HFFc6 (cell line): Measurements from ENCODE around the gene KCNC3. TPM values are rescaled to one million over a fixed set of nuclear protein-coding genes. Genes with fewer than 3 reads are reported as not detected.

ENCODE experiments used
- DNase-seq: peaks from one replicate; pipeline ENCODE4 v3.0.0-alpha.2; 2018
- H3K27ac Mint-ChIP-seq: 2 replicates; pipeline ENCODE4 v1.8.0; 2020; ENCODE audit warnings: mild to moderate bottlenecking, mixed read lengths
- H3K27me3 Mint-ChIP-seq: 2 replicates; pipeline ENCODE4 v1.8.0; 2021; ENCODE audit warnings: mild to moderate bottlenecking, moderate library complexity, mixed read lengths; ENCODE audit not compliant: insufficient read depth
- H3K36me3 Mint-ChIP-seq: 2 replicates; pipeline ENCODE4 v1.8.0; 2021; ENCODE audit warnings: low read depth, mixed read lengths
- H3K4me1 Mint-ChIP-seq: 2 replicates; pipeline ENCODE4 v1.8.0; 2020; ENCODE audit warnings: low read depth, mixed read lengths
- H3K4me3 Mint-ChIP-seq: 2 replicates; pipeline ENCODE4 v1.8.0; 2020; ENCODE audit warnings: mild to moderate bottlenecking, moderate library complexity, mixed read lengths
- H3K9me3 Mint-ChIP-seq: 2 replicates; pipeline ENCODE4 v1.8.0; 2020; ENCODE audit warnings: mild to moderate bottlenecking, mixed read lengths
- CTCF ChIP-seq: fragments of 200-600 bp; sonication (generic); IDR thresholded peaks from 2 replicates; pipeline ENCODE4 v1.5.0; 2021; ENCODE audit warnings: antibody characterized with exemption, mild to moderate bottlenecking
- total RNA-seq, 6 experiments: library from RNA; stranded (reverse); fragmentation: NEBNext Ultra II Directional; extraction: Animal tissue kit (Norgen Biotek cat#: 25700); gene quantifications; 2 replicates in 1 of 6; 3 replicates in 5 of 6; pipeline ENCODE4 v1.2.3, GENCODE V29; 2021

Gene KCNC3
- total RNA-seq, 6 experiments from 2014 or later = not detected

GRCh38 chr19:50333737-50334617 lies 4.8 kb upstream of the KCNC3 start:
- no peak for DNase-seq
- TF ChIP-seq CTCF = no peak
- H3K4me1 Mint-ChIP-seq = peaks cover 12% of the 10 kb centered on the region; the same call in 1 of the 2 replicates
- peaks cover 40% of the 10 kb centered on the region for H3K27me3 Mint-ChIP-seq
- H3K9me3 Mint-ChIP-seq = peaks cover 14% of the 10 kb centered on the region
- H3K36me3 Mint-ChIP-seq = peaks cover 8% of the 10 kb centered on the region
- H3K27ac Mint-ChIP-seq = no peak overlapping the region
- H3K4me3 Mint-ChIP-seq = peak overlapping the region; percentile 64

- Mint-ChIP-seq H3K36me3 (peaks cover 8% of the 10 kb centered on the region), H3K27me3 (peaks cover 39% of the 10 kb centered on the region), H3K9me3 (peaks cover 14% of the 10 kb centered on the region), H3K27ac (no peak overlapping the region), H3K4me1 (peaks cover 12% of the 10 kb centered on the region; the same call in 1 of the 2 replicates), H3K4me3 (peak overlapping the region; percentile 64)
- DNase-seq = peak; percentile 8
- no peak for TF ChIP-seq CTCF
Measured at GRCh38 chr19:50333235-50333736, 4.1 kb upstream of the KCNC3 start.

- peaks cover 43% of the 10 kb centered on the region for H3K27me3 Mint-ChIP-seq
- H3K36me3 Mint-ChIP-seq = peaks cover 8% of the 10 kb centered on the region
- TF ChIP-seq CTCF = no peak
- DNase-seq = no peak
- H3K9me3 Mint-ChIP-seq = peaks cover 18% of the 10 kb centered on the region
- no peak overlapping the region for H3K27ac Mint-ChIP-seq
- H3K4me3 Mint-ChIP-seq = no peak overlapping the region
- H3K4me1 Mint-ChIP-seq = peaks cover 12% of the 10 kb centered on the region; the same call in 1 of the 2 replicates
Measured at GRCh38 chr19:50332244-50333038, 3.3 kb upstream of the KCNC3 start.

GRCh38 chr19:50331994-50332243 lies 2.7 kb upstream of the KCNC3 start:
- H3K36me3 Mint-ChIP-seq = peaks cover 8% of the 10 kb centered on the region
- no peak for DNase-seq
- no peak overlapping the region for H3K27ac Mint-ChIP-seq
- TF ChIP-seq CTCF = no peak
- H3K4me3 Mint-ChIP-seq = no peak overlapping the region
- H3K4me1 Mint-ChIP-seq = peaks cover 12% of the 10 kb centered on the region; the same call in 1 of the 2 replicates
- H3K27me3 Mint-ChIP-seq = peaks cover 46% of the 10 kb centered on the region
- H3K9me3 Mint-ChIP-seq = peaks cover 24% of the 10 kb centered on the region

- H3K4me3 Mint-ChIP-seq = no peak overlapping the region; the same call in none of the 2 replicates
- peaks cover 12% of the 10 kb centered on the region; the same call in 1 of the 2 replicates for H3K4me1 Mint-ChIP-seq
- H3K27ac Mint-ChIP-seq = no peak overlapping the region
Measured at GRCh38 chr19:50331221-50331993, 2.2 kb upstream of the KCNC3 start.

More at GRCh38 chr19:50331221-50331993, 2.2 kb upstream of the KCNC3 start:
- Mint-ChIP-seq H3K36me3 (peaks cover 8% of the 10 kb centered on the region), H3K9me3 (peaks cover 25% of the 10 kb centered on the region), H3K27me3 (peaks cover 48% of the 10 kb centered on the region)
- DNase-seq = no peak
- TF ChIP-seq CTCF = no peak
